Activated CD8-positive, alpha-beta memory T cell treated with anti-CD3 and anti-CD28 coated beads for 24 hours (primary cell): ENCODE data around the gene MAD2L2.

ENCODE experiments used
- DNase-seq: peaks from one replicate; pipeline ENCODE4 v3.0.0-alpha.2; 2020

MAD2L2 gene

DNA sequence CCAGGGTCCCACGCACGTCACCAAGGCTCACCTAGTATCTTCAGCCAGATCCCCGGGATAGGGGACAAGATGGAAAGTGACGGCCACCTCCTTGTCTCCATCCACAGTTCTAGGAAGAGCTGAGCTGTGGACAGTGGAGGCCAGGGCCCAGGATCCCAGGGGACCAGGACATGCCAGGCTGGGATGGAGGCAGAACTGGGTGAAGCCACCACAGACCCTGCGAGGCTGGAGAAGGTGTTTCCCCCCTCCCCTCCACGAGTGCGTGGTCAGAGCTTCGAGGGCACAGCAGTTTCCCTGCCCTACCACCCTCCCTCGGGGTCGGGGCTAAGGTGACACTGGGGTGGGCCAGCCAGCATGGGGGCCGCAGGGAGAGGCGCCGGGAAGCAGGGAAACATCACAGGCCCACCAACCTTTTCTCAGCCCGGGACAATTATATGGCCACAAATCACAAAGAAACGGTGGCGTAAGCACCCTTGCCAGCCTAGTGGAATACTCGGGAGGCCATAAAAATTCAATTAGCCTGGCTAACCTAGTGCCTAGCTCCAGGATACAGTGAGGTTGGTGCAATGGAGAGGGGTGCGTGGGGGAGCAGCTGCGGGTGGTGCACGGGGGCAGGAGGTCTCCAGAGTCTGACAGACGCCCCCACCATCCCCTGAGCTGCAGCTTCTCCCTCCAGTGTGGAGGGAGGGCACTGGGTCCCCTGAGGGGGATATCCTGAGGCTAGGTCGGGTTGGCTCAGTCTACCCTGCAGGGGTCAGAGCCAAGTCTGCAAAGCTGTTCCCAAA, 23.9 kb upstream of the MAD2L2 start:
- DNase-seq: no peak

GRCh38 chr1:11704194-11704529, 23.2 kb upstream of the MAD2L2 start:
- DNase-seq: no peak

DNA sequence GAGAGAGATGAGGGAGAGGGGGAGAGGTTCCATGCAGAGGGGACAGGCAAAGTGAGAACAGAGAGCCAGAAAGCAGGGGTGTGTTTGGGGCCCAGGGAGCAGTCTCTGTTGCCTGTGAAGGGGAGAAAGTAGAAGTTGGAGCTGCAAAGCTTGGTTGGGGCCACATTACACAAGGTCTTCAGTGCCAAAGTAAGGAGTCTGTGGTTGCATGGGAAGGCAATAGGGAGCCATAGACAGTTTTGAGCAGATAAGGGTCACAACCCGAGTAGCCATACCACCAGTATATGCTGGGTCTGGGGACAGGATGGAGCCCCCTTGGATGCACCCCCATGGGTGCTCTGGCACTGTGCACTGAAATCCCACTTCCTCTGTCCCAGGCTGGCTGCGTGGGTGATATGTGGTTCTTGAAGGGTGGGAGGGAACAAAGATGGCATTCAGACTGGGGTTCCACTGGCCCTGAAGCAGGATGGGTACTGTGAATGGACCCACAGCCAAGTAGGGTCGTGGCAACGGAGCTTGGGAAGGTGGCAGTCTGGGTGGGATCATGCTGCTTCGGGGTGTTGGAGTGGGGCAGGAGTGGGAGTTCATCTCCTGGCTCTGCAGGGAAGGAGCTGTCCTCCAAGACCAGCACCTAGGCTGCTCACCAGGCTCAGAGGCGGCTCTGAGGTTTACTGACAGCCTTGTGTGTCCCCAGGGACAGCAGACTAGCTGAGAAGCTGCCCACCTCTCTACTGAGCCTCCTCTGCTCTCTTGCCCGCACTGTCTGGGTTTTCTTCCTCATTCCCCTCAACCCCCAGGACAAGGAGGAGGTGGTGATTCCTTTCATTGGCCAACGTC, 22.6 kb upstream of the MAD2L2 start:
- DNase-seq: no peak

- no peak for DNase-seq
Observed at GRCh38 chr1:11701981-11702803, 21.2 kb upstream of the MAD2L2 start.

DNA sequence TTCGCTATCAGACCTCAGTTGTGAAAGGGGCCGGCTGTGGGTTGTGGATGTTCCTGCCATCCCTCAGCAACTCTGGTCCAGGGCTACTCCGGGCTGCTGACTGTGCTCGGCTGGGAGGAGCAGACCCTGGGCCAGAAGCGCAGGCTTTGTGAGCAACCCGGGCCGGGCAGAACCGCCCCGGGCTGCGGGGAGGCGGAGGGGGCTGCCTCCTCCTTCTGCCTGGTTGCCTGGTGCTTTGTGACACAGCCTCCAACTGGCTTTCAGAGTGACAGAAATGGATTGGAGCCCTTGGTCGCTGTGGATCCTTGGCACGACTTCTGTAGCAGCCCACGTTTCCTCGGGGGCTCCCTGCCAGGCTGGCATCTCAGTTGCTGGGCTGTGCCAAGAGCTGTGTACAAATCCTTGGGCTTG, 20.6 kb upstream of the MAD2L2 start:
- no peak for DNase-seq

- no peak for DNase-seq
Observed at GRCh38 chr1:11700601-11701467, 19.9 kb upstream of the MAD2L2 start.

- no peak for DNase-seq
Observed at GRCh38 chr1:11697893-11698210, 16.9 kb upstream of the MAD2L2 start.

GRCh38 chr1:11697188-11697892, 16.4 kb upstream of the MAD2L2 start:
- DNase-seq: no peak

- no peak for DNase-seq
Observed at GRCh38 chr1:11695861-11696260, 14.9 kb upstream of the MAD2L2 start.

- DNase-seq: no peak
Observed at GRCh38 chr1:11693917-11694316, 13.0 kb upstream of the MAD2L2 start.

DNA sequence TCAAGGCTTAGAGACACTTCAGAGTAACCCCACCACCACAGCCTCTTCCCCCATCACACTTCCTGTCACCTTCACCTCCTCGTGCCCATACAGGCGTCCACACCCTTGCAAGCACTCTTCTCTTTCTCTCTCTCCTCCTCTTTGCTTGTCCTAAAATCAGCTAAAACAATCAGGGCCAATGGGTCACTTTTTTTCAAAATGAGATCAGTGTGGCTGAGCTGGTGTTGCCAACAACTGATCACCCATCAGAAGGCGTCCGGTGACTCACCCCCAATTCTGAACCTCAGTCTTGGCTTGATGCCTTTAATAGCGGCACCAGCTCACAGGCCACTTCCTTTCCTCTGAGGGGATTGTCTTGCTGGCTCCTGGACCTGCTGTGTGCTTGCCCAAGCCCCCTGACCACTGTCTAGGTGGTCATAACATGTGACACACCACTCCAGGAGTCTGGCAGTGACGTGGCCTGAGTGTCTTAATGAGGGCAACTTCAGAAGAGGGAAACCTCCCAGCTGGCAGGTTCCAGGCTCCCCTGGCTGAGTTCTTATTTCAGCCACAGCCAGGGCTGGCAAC, 12.2 kb upstream of the MAD2L2 start:
- DNase-seq: peak; percentile 73

DNA sequence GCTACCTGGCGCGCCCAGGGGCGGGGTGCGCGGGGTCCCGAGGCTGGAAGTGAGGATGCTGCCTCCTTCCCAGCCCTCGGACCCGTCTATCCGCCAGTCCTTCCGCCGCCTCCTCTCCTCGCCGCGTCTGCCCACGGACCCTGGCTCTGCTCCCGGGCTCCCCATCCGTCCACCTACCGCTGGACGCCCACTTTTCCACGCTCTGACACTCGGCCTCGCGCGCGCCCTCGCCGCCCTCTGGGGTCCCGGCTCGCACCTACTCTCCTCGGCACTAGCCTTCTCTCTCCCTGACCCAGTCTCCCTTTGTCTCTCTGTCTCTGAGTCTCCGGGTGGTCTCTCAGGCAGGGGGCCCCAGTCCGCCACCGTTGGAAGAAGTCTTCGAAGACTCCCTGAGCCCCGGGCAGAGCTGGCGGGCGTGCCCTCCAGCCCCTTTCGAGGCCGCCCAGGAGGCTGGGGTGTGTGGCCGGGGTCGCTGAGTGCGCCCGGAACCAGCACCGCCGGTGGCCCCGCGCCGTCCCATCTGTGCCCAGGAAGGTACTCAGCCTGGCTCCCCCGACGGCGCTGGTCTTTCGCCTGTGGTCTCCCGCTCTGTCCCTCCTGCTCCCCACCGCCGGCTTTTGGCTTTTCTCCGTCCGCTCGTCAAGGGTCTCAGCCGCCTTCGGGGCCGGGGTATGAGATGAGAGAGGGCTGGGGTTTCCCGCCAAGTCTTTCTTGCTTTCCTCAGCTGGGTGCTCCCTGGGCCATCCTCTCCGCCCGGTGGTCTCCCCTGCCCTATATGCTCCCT, 11.2 kb upstream of the MAD2L2 start:
- no peak for DNase-seq

DNA sequence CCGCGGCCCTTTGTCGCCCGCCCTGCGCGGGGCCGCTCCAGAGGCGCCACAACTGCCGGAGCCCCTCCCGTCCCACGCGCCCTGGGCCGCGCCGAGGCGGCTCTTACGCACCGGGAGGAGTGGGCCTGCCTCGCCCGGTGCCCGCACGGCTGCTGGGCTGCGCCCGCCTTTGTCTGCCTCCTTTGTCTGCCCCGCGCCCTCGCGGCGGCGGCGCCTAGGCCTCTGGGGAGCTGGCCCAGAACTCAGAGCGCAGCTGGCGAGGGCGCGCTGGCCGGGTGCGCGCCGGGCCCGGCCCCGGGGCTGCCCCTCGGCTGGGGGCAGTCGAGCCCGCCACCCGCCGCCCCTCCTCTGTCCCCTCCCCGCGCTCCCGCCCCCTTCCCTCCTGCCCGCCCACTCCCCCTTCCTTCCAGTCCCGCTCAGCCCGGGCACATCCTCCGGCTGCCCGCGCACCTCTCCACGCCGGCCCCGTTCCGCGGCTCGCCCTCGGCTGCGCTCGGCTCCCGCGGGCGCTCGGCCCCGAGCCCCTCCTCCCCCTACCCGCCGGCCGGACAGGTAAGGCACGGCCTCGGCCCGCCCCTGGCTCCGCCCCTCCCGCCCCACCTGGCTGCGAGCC, 10.5 kb upstream of the MAD2L2 start, which contains the start of gene DRAXIN:
Gene DRAXIN, plus strand, starts transcription at position 409 of the 613 bp plus-strand sequence. CDS start 14,549 bp downstream, outside the sequence.
- peak; percentile 67 for DNase-seq

DNA sequence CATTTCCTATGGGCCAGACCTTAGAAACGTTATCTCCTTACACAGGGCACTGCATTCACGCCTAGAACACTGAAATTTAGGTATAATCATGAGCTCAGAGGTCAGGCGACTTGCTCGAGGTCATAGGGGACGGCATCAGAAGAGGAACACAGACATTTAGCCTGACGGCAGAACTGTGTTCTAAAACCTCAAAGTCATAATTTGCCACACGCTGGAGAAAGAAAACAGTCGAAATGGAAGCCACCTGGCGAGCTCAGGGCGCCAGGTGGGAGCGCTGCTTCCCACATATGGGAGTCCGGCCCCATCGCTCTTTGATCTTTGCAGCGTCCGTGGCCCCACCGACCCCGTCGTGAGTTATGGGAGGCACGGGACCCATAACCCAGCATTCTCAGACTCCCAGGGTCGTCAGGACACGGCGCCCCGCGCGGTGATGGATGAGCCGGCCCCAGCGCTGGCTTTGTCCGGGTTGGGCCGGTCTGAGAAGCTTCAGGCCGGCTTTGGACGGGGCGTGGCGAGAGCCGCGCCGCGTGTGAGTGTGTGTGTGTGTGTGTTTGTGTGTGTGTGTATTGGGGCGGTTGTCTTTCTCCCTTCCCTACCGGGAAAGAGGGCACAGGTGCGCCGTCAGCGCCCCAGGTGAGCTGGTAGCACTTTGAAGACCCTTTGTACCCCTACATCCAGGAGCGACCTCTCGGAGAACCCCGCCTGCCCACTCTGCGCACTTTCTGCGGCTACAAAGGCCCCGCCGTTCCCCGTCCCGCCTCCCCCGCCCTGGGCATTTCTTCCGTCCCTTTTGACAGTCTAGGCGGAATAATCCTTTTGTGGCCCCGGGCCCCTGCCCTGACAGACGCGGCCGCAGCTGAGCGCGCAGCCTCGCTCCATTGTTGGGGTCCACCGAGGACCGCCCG, 9.7 kb upstream of the MAD2L2 start:
- no peak for DNase-seq

GRCh38 chr1:11688506-11688905, 7.6 kb upstream of the MAD2L2 start:
- no peak for DNase-seq

DNA sequence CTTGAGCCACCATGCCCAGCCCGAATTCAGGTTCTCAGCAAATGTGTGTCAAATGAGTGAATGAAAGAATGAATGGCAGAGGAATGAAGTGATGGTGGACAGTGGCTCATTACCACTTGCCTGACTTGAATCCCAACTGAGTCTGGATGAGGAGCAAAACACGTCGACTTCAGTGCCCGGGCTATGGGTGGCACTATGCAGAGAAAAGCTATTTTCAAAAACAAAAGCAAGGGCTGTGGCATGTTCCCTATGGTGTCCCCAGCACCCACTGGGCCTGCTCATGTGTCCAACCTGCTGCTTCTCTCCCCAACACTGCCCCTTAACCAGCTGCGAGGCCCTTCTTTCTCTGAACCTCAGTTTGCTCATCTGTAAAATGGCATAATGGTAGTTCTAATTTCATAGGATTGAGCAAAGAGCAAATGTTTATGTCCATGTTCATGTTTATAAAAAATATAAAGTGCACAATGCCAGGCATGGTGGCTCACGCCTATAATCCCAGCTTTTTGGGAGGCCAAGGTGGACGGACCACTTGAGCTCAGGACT, 4.3 kb upstream of the MAD2L2 start:
- DNase-seq: no peak

- no peak for DNase-seq
Observed at GRCh38 chr1:11684070-11684469, 3.1 kb upstream of the MAD2L2 start.

DNA sequence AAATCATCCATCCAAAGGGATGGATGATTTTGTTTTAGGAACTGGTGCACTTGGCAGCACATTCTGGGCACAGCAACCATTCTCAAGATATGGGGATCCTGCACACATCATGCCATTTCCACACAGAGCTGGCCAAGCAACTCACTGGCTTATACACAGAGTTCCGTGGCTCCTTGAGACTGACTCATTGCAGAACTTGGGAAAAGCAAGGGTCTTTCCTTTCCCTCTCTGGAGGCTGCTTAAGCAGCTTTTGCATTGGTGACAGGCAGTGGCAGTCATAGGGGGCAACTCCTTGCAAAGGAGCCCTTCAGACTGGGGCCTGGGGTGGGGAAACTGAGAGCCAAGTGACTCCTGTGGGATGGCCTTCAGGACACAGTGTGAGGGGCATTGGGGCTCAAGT, 1.9 kb upstream of the MAD2L2 start:
- DNase-seq: no peak

DNA sequence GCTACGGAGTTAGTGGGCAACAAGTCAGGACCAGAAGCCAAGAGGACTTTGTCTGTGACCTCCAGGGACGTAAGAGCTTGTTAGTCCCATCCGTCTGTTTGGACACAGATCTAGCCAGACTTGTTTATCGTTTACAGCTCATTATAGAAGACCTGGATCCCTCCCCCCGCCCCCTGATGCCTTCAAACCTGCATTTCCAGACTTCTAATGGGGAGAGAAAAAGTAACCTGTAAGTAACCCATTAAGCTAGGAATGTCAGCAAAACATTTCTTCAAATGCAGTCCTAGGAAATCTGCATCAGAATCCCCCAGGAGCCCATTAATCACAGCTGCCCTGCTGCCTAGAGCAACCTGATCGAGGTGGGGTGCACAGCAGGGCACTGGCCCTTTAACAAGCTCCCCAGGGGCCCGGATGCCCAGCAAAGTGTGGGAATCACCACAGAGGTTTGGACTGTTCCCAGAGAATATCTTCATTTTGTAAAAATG, 1.4 kb upstream of the MAD2L2 start:
- no peak for DNase-seq
